Right lung (tissue), 10 donors: Measurements from ENCODE around the gene CD38. TPM values are rescaled to one million over a fixed set of nuclear protein-coding genes. Genes with fewer than 3 reads are reported as not detected.
"Not testable (repeated sequence)": the region's sequence is repeated elsewhere in the genome, so short reads cannot be mapped to it uniquely, and the experiment has no call there.

Experiments used
- DNase-seq, 2 donors: peaks; one replicate each; pipeline ENCODE4 v3.0.0-alpha.2; 2013
- long read RNA-seq, 8 donors: transcript quantifications; one replicate each; lab custom pipeline, GENCODE V29; 2026
- polyA plus RNA-seq, 5 donors: library from polyadenylated mRNA; unstranded; fragments of 120-200 nt; gene quantifications; one replicate each; pipeline versions ENCODE4 v1.2.1 to v1.2.3, GENCODE V29; 2013; ENCODE audit warnings: inconsistent platforms in 1 of 5, low replicate concordance in 1 of 5; ENCODE audit not compliant: insufficient read length in 5 of 5, insufficient read depth in 1 of 5

Gene CD38
- polyA plus RNA-seq, result 1 to 10 TPM; 1.2 to 2.2 (median 1.3) TPM
- long read RNA-seq, donor 1, full-length matches to known transcripts, result 1 of 1 reads
- long read RNA-seq, donor 1, partial matches to known transcripts, result 0 of 1 reads
- long read RNA-seq, donor 1, other reads (novel, unspliced or antisense), result 0 of 1 reads
- long read RNA-seq, donor 2, result 0 reads
- long read RNA-seq, donor 3, partial matches to known transcripts, result 0 of 2 reads
- long read RNA-seq, donor 3, other reads (novel, unspliced or antisense), result 0 of 2 reads
- long read RNA-seq, donor 4, result 0 reads
- long read RNA-seq, donor 5, result 0 reads
- long read RNA-seq, donor 6, full-length matches to known transcripts, result 2 of 2 reads
- long read RNA-seq, donor 6, partial matches to known transcripts, result 0 of 2 reads
- long read RNA-seq, donor 6, other reads (novel, unspliced or antisense), result 0 of 2 reads
- long read RNA-seq, donor 7, full-length matches to known transcripts, result 1 of 1 reads
- long read RNA-seq, donor 7, partial matches to known transcripts, result 0 of 1 reads
- long read RNA-seq, donor 7, other reads (novel, unspliced or antisense), result 0 of 1 reads
- long read RNA-seq, donor 8, result 0 reads

DNA sequence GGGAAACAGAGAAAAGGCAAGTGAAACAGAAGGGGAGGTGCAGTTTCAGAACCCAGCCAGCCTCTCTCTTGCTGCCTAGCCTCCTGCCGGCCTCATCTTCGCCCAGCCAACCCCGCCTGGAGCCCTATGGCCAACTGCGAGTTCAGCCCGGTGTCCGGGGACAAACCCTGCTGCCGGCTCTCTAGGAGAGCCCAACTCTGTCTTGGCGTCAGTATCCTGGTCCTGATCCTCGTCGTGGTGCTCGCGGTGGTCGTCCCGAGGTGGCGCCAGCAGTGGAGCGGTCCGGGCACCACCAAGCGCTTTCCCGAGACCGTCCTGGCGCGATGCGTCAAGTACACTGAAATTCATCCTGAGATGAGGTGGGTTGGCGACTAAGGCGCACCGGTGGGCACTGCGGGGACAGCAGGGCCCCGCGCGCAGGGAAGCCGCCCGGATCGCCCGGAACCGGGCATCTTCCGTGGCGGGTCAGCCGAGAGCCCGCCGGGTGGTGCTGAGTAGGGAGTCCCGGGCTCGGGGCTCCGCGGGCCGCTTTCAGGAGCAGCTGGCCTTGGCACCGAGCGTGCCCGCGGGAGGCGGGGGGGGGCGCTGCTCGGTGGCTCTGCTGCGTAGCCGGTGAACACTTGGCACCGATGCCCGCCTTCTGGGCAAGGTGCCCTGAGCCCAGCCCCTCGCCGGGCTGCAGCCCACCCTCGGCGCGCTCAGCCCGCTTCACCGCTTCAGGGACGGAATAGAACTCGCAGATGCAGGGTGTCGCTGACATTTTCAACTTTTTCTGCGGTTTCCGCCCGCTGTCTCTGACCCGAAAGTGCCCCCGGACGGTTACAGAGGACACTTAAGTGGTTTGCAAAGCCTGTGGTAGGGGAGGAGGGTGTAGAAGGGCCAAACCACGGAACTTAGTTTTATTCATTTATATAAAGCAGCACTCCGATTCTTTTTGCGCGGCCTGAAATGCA lies at the start of gene CD38:
Gene CD38, plus strand, starts transcription at position 40 of the 953 bp plus-strand sequence. Its CDS starts 87 bp downstream, at position 127.
- peak in 1 of 2 donors; percentile 9 for DNase-seq

DNA sequence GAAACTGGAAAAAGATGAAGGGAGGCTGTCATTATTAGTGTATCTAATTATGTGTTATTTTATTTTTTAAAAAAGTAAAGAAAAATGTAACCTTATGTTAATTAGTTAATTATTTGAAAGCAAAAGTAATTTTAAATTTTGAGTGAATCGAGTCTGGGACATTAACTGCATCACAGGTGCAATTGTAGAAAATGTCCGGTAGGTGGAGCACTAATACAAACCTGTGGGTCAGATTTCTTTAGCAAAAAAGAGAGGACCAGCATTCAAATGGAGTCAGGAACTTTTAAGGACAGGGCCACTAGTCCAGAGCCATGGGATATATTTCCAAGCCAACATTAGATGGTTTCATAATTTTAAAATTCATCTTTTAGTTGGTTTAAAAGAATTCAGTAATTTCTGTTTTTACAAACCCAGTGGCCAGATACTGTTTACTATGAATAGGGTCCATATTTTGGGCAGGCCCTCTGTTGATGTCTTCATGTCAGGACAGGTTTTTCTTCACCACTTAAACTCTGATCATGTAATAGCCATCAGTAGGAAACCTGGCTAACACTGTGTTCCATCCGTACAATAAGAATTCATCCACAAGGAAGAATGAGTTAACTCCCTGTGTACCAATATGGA lies 48.1 kb upstream of the CD38 start:
- DNase-seq, result no peak

DNA sequence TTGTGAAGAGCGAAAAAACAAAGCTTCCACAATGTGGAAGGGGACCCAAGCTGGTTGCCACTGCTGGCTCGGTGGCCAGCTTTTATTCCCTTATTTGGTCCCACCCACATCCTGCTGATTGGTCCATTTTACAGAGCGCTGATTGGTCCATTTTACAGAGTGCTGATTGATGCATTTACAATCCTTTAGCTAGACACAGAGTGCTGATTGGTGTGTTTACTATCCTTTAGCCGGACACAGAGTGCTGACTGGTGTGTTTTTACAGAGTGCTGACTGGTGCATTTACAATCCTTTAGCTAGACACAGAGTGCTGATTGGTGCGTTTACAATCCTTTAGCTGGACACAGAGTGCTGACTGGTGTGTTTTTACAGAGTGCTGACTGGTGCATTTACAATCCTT lies 45.1 kb upstream of the CD38 start:
- not testable (repeated sequence) for DNase-seq

DNA sequence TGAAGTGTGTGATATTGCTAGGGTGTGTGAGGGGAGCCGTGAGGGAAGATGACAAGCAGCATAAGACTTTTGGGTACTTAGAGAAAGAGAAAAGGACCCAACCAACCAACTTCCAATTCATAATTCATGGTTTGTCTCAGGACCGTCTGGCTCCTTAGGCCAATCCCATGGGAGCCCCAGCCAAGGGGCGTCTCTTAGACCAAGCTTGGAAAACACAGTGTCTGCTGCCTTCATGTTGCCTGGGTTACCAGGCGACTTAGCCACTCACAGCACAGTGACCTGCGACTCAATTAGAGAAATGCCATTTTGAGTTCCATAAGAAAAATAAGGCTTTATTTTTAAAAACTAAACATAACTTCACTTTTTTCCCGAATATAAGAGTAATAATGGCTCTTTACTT lies 42.6 kb upstream of the CD38 start:
- no peak for DNase-seq

DNA sequence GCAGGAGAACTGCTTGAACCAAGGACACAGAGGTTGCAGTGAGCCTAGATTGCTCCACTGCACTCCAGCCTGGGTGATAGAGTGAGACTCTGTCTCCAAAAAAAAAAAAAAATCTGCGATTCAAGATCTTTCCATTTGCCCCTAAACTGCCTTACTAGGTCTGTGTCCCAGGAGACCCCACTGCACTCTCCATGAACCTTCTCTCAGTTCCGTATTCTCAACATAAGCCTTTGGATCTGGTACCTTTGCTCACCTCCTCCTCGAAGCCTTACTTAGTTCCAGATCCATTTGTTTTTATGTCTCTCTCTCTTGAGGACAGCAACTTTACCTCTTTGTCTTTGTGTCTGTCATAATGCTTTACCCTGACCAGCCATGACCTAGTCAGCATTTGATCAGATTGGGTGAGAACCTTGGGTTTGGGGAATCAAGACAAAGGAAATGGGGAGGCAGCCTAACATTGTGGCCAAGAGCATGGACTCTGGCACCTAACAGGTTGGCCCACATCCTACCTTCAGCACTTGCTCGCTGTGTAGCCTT lies 41.5 kb upstream of the CD38 start:
- DNase-seq, result no peak

DNA sequence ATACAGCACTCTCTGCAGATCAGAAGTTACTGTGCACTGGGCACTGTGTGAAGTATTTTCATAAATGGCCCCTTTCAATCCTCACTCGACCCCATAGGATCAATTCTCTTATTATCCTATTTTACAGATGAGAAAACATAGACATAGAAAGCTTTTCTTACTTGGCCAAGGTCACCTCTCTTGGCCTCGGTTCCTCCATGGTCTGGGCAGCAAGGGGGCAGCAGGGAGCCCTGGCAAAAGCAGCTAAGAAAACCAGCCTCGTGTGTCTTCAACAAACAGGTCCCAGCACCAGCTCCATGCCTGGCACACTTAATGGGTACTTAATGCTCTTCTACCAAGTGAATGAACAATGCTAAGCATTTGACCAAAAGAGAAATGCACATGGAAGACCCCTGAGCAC lies 40.9 kb upstream of the CD38 start:
- no peak for DNase-seq

DNA sequence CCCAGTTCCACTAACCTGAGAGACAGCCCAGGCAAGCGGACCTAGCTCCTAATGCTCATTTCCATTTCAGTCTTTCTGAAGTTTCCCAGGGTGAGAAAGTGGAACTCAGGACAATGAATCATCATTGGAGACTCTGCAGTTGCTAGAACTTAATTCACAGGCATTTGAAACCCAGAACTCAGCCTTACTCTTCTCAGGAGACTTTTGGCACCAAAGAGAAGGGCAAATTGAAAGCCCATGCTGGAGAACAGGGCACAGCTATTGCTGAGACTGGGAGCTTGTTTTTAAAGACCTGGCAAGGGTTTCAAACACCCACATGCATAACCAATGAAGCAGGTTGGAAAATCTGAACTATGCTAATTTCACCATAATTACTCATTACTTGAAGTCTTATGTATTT lies 39.3 kb upstream of the CD38 start:
- DNase-seq, result no peak

DNA sequence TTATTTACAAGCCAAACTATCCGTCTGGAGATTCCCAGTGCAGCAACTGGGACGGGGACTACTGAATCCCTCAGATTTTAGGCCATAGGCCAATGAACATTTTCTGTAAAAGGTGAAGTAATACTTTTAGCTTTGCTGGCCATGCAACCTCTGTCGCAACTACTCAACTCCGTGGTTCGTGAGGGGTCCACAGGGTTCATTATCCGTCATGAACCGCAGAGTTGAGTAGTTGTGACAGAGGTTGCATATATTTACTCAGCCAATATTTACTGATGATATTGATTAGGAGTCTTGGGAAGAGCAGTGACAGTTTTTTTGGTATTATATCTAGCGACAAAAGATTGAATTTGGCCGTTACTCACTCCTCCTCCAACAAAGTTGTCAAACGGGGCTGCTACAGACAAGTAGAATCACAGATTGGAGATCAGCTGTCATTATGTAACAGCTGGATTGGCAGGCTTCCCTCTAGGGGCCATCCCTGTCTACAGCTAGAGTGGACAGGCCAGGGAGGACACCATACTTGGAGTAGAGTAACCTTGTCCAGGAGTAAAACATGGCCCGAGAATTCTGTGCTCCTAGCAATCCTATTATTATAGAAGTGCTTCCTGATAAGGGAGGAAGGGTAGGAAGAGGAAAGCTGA lies 37.2 kb upstream of the CD38 start:
- no peak for DNase-seq

DNA sequence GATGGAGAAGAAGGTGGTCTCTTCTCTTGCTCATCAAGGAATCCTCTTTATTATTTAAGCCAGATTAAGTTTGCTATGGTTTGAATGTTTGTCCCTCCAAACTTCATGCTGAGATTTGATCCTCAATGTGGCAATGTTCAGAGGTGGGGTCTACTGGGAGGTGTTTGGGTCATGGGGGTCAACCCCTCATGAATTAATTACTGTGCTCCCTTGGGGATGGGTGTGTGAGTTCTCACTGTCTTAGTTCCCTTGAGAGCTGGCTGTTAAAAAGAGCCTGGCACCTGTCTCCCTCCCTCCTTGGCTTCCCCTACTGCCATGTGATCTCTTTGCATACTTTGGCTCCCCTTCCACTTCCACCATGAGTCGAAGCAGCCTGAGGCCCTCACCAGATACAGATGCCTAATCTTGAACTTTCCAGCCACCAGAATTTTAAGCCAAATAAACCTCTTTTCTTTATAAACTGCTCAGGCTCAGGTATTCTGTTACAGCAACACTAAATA lies 36.0 kb upstream of the CD38 start:
- no peak for DNase-seq

DNA sequence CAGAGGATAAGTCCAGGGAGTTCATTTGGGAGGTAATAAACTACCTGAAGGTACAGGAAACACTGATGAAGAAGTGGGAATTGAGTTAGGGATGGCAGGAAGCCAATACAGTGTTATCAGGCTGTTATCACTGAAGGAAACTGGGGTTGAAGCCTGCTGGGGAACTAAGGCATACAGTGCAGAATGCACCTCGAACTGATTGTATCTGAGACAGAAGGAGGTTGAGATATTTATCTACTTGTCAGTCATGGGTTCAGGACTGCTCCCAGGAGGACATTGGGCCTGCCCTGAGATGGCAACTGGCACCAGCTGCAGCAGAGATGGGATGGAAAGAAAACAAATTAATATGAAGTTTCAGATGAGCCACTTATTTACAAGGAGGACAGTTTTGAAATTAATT lies 35.5 kb upstream of the CD38 start:
- no peak for DNase-seq

DNA sequence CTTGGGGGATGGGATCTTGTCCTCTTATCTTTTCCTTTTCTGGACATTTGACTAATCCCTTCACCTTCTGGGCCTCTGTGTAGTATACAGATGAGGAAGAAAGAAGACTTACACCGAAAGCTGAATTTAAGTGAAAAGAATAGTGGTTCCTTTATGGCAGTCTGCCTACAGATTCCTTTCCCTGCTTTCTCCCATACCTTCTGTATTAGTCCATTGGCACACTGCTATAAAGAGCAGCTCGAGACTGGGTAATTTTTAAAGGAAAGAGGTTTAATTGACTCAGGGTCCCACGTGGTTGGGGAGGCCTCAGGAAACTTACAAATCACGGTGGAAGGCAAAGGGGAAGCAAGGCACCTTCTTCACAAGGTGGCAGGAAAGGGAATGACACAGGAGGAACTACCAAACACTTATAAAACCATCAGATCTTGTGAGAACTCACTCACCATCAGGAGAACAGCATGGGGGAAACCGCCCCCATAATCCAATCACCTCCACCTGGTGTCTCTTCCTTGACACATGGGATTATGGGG lies 34.0 kb upstream of the CD38 start:
- no peak for DNase-seq

DNA sequence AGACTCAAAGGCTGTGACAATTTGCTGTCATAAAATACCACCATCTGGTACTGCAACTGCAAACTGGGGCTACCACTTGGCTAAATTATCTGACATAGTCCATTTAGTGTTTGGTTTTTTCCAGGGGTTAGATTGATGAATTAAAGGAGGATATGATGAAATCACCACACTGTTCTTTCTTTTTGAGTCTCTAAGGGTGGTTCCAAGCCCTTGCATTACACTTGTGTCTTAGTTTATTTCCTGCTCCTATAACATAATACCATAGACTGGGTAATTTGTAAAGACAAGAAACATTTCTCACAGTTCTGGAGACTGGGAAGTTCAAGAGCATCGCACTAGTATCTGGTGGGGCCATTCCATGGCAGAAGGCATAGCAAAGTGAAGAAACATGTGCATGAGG lies 32.0 kb upstream of the CD38 start:
- no peak for DNase-seq

DNA sequence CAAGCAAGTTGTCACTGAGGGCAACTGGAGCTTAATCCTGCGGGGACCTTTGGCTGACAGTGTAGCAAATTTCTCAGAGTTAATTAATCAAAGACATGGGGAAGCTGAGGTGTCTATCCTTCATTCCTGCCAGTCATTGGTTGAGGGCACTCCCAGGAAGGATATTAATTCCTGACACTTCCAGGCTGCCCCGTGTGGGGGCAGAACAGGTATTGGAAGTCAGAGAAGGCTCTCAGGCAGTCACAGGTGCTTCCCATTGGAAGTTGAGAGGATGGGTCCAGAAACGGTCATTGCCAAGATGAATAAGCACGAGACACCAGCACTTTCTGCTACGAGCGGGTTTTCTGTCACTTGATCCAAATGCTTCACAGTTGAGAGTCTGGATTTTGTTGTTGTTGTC lies 29.1 kb upstream of the CD38 start:
- DNase-seq, result no peak

DNA sequence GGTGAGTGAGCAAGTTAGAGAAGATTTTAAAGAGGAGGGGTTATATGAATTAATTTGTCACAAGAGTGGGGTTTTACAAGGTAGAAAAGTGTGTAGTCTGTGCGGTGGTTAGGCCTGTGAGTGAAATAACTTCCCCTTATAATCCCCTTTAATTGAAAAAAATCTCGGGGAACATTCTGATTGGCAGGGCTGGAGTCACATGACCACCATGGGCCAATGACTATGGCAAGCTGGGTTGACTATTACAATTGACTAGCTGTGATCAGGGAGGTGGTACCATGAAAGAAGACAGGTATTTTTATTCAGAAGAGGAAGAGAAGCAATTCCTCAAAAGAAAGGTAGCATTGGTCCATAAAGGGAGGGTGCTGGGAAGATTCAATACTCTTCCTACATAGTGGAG lies 27.0 kb upstream of the CD38 start:
- no peak for DNase-seq

DNA sequence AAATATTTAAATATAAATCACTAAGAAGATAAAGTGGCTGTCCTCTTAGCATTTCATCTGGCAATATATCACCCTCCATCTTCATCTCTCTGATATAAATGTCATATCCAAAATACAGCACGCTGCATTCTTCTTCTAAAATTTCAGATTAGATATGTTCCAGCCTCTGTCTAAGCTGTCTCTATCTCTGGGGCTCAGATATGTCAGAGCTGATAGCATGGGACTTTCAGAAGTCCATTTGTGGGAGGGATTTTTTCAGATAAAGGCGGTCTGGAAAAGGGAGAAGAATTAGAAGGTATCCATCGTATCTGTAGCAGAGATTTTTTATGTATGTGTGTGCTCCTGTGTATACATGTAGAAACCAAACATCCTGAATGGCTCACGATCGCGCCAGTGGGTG lies 25.0 kb upstream of the CD38 start:
- no peak for DNase-seq

DNA sequence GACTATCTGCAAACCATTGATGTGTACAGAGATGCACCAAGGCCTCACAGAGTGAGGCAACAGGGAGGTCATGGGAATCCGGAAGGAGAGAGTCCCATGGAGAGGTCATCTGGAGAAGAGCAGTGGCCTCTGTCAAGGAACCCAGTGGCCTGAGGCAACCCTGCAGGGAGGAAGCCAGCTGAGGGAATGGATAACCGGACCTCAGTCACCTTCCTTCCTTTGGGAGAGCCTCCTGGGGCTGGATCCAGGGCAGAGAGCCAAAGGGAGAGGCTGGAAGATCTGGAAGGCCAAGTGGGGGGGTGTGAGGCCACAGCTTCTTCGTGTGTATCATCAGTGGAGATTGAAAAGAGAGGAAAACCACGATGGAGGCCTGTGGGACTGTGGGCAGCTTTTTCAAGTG lies 24.3 kb upstream of the CD38 start:
- DNase-seq, result no peak

DNA sequence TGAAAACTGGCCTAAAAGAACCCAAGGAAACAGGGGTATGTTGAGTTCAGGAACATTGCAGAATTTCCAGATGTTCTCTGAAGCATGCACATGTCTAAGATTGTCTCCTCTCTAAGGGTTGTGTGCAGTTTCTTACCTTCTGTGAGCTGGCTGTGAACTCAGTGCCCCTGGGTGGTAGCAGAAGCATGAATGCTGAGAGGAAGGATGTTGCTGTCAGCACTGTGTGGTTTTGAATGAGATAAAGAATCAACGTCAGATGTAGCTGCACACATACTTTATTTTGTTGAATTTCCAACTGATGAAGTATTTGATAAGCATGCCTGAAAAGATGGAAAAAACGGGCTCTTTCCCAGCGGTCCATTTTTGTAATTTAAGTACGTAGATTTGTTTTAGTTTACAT lies 23.8 kb upstream of the CD38 start:
- DNase-seq, result no peak

DNA sequence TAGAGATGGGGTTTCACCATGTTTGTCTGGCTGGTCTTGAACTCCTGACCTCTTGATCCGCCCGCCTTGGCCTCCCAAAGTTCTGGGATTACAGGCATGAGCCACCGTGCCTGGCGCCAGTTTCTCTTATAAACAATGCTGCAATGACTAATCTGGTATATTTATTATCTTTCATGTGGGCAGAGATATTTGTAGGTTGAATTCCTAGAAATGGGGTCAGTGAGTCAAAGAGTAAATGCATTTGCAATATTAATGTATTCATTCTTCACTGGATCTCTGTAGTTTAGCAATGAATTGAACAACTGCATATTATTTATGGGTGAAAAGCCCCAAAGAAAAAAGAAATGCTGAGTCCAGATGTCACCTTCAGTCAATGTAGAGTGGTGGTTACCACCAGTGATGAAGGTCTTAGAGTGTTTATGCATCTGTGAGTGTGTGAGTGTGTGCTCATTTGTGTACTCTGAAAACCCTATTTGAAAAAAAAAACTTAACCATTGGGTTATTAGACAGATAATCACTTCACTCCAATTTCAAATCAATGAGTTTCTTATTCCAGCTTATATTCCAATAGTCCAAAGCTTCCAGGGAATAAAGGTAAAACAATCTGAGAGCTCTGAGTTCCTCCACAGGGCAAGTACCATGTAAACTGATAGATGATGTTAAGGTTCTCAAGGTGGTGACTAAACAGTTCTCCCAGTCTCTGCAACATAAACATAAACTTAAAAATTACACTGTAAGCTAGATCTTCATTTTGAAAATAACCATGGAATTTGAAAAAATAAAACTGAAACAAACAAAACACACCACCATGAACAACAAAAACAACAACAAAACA lies 22.6 kb upstream of the CD38 start:
- no peak for DNase-seq

DNA sequence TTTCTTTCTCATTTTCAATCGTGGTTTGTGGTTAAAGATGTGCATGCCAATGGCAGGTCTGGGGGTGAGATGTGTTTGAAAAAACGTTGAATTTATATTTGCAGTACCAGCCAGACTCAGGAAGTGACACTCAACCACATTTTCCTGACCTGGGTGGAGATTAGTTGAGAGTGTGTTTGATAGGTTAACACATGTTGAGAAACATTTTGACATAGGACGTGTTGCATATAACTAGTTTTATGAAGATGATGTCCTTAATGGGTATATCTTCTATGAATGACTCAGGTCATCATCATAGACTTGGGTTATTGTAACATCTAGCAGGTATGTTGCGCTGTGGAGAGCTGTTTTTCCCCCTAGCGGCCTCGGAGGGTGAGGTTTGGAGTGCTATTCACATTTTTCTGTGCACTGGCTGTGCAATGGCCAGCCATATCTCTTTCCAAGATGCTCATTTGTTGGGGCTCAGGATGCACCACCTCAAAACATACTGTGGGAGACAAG lies 21.7 kb upstream of the CD38 start:
- no peak for DNase-seq

DNA sequence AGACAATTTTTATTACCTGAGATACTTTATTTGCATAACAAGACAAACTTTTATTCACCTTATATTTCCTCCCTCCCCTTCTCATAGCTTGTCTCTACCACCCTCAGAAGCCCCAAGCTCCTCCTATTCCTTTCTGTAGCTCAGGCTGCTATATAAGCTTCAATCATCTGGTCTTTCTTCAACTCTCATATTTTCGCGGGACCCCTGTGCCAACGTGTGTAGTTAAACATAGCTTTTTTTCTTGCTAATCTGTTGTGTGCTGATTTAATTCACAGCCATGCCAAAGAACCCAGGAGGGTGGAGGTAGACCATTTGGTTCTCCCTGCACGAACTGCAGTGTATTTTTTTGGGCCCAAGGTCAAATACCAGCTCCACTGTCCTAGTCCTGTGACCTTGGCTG lies 21.1 kb upstream of the CD38 start:
- no peak for DNase-seq
